ENCODE data around the gene COQ8A. TPM values are rescaled to one million over a fixed set of nuclear protein-coding genes. Genes with fewer than 3 reads are reported as not detected.

COQ8A gene
- total and polyA plus RNA-seq, 2 experiments from 2014 or later, result 22.9 to 26.4 TPM

GRCh38 chr1:226979517-226980121 is 39.5 kb downstream of the COQ8A start:
- DNase-seq (ENCODE audit: low spot score), result no peak
- Histone ChIP-seq H3K36me3 (replicated peaks; ENCODE audit: insufficient read depth, low read depth) (no peaks in the 10 kb centered on the region), H3K9me3 (ENCODE audit: low read depth) (no peaks in the 10 kb centered on the region), H3K27me3 (no peaks in the 10 kb centered on the region), H3K4me2 (no peak overlapping the region), H3K79me2 (no peaks in the 10 kb centered on the region), H3K9me2 (replicated peaks; ENCODE audit: insufficient read depth) (no peaks in the 10 kb centered on the region), H3K4me1 (ENCODE audit: insufficient read depth) (peaks cover 11% of the 10 kb centered on the region), H3K4me3 (no peak overlapping the region), H4K20me1 (ENCODE audit: insufficient read depth, poor library complexity, severe bottlenecking) (no peaks in the 10 kb centered on the region), H3K27ac (no peak overlapping the region), H2AFZ (no peak overlapping the region)
- TF ChIP-seq EZH2phosphoT487 (IDR thresholded peaks at IDR 0.05; ENCODE audit: low read depth, severe bottlenecking, unreplicated experiment), result no peak
- TF ChIP-seq, protein P1, sequence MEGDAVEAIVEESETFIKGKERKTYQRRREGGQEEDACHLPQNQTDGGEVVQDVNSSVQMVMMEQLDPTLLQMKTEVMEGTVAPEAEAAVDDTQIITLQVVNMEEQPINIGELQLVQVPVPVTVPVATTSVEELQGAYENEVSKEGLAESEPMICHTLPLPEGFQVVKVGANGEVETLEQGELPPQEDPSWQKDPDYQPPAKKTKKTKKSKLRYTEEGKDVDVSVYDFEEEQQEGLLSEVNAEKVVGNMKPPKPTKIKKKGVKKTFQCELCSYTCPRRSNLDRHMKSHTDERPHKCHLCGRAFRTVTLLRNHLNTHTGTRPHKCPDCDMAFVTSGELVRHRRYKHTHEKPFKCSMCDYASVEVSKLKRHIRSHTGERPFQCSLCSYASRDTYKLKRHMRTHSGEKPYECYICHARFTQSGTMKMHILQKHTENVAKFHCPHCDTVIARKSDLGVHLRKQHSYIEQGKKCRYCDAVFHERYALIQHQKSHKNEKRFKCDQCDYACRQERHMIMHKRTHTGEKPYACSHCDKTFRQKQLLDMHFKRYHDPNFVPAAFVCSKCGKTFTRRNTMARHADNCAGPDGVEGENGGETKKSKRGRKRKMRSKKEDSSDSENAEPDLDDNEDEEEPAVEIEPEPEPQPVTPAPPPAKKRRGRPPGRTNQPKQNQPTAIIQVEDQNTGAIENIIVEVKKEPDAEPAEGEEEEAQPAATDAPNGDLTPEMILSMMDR (IDR thresholded peaks at IDR 0.05; ENCODE audit: poor library complexity), result no peak
- no peak for TF ChIP-seq EZH2 (IDR thresholded peaks at IDR 0.05; ENCODE audit: borderline replicate concordance)
- 91% methylated on average over 11 of the region's 12 CpGs for WGBS (ENCODE audit: low lambda C conversion rate, missing lambda C conversion rate)

- Histone ChIP-seq H3K4me1 (ENCODE audit: insufficient read depth) (peaks cover 6% of the 10 kb centered on the region), H3K27me3 (no peaks in the 10 kb centered on the region), H3K79me2 (no peaks in the 10 kb centered on the region), H3K4me2 (no peak overlapping the region), H3K4me3 (no peak overlapping the region), H3K27ac (no peak overlapping the region), H3K36me3 (replicated peaks; ENCODE audit: insufficient read depth, low read depth) (no peaks in the 10 kb centered on the region), H4K20me1 (ENCODE audit: insufficient read depth, poor library complexity, severe bottlenecking) (no peaks in the 10 kb centered on the region), H2AFZ (no peak overlapping the region), H3K9me2 (replicated peaks; ENCODE audit: insufficient read depth) (no peaks in the 10 kb centered on the region), H3K9me3 (ENCODE audit: low read depth) (no peaks in the 10 kb centered on the region)
- TF ChIP-seq, protein P1 (IDR thresholded peaks at IDR 0.05; ENCODE audit: poor library complexity), result no peak
- TF ChIP-seq EZH2phosphoT487 (IDR thresholded peaks at IDR 0.05; ENCODE audit: low read depth, severe bottlenecking, unreplicated experiment), result no peak
- no peak for TF ChIP-seq EZH2 (IDR thresholded peaks at IDR 0.05; ENCODE audit: borderline replicate concordance)
- WGBS (ENCODE audit: low lambda C conversion rate, missing lambda C conversion rate), result 98% methylated on average over 4 of the region's 4 CpGs
- DNase-seq (ENCODE audit: low spot score), result no peak
These were observed 40.0 kb downstream of the COQ8A start for GRCh38 chr1:226980122-226980560.

DNA sequence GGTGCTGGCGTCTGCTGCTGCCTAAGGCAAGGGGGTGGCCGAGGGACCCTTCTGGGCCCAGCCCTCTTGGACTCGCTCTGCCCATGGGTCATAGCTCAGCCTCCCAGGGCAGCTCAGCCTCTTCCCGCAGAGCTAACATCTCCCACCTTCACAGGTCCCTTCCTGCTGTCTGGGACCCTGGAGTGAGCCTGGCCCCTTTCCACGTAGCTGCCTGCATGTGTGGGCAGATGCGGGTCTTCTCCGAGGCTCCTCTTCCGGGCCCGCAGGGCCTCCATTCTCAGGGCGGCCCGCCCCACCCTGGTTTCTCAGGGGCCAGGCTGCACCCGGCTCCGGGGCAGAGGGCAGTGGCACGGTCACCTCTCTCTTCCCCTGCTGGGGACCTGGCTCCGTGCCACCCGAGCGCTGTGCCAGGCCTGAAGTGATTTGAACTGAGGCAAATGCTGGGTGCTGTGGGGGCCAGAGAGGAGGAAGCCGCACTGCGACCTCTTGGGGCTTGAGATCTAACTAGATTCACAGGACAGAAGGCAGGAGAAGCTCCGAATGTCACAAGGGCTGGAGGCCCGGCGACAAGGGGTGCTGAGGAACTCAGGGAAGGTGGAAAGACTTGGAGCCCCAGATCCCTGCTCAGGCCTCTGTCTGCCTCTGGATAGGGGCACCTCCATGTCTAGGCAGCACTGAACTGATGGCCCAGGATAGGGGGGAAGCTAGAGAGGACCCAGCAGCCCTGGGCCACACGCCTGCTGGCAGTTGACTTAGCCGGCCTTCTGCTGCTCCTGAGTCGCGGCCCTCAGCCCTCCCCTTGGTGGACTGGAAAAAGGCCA is 40.7 kb downstream of the COQ8A start:
- H3K79me2 ChIP-seq, result no peaks in the 10 kb centered on the region
- no peak overlapping the region for H3K4me3 ChIP-seq
- H3K9me3 ChIP-seq (ENCODE audit: low read depth), result no peaks in the 10 kb centered on the region
- H3K27ac ChIP-seq, result no peak overlapping the region
- no peak for DNase-seq (ENCODE audit: low spot score)
- H2AFZ ChIP-seq, result no peak overlapping the region
- no peaks in the 10 kb centered on the region for H3K27me3 ChIP-seq
- H3K9me2 ChIP-seq (replicated peaks; ENCODE audit: insufficient read depth), result no peaks in the 10 kb centered on the region
- WGBS (ENCODE audit: low lambda C conversion rate, missing lambda C conversion rate), result 96% methylated on average over 26 of the region's 26 CpGs
- H4K20me1 ChIP-seq (ENCODE audit: insufficient read depth, poor library complexity, severe bottlenecking), result no peaks in the 10 kb centered on the region
- TF ChIP-seq EZH2phosphoT487 (IDR thresholded peaks at IDR 0.05; ENCODE audit: low read depth, severe bottlenecking, unreplicated experiment), result no peak
- TF ChIP-seq EZH2 (IDR thresholded peaks at IDR 0.05; ENCODE audit: borderline replicate concordance), result no peak
- TF ChIP-seq, protein P1 (IDR thresholded peaks at IDR 0.05; ENCODE audit: poor library complexity), result no peak
- H3K4me2 ChIP-seq, result no peak overlapping the region
- no peaks in the 10 kb centered on the region for H3K36me3 ChIP-seq (replicated peaks; ENCODE audit: insufficient read depth, low read depth)
- no peaks in the 10 kb centered on the region for H3K4me1 ChIP-seq (ENCODE audit: insufficient read depth)

Measured in hepatocyte (in vitro differentiated cells).